ENCODE measurements around the gene EXOC6B.
A peak's percentile ranks its signal among the peaks of the same experiment; 100 is the strongest.

Gene EXOC6B

DNA sequence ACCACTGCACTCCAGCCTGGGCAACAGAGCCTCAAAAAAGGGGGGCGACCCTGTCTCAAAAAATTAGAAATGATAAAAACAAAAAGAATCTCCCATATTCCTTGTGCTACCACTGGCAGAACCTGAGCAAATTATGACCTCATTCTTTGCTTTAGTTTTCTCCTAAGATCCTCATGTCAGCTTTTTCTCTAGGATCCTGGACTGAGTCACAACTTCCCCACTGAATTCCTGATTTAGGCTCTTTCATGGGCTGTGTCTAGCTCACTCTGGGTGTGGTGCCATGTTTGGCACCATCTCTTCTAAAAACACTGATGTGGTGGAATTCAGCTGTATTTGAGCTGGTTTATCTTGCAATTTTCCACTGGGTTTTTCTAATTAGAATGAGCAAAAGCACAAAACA is 37.1 kb downstream of the EXOC6B start:
- DNase-seq, result no peak

DNA sequence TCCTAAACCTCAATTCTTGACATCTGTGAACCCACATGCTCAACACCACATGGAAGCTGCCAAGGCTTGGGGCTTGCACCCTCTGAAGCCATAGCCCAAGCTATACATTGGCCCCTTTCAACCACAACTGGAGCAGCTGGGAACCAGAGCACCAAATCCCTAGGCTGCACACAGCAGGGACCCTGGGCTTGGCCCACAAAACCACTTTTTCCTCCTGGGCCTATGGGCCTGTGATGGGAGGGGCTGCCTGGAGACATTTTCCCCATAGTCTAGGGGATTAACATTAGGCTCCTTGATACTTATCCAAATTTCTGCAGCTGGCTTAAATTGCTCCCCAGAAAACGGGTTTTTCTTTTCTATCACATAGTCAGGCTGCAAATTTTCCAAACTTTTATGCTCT is 40.3 kb downstream of the EXOC6B start:
- no peak for DNase-seq

- DNase-seq, result no peak
Observed at GRCh38 chr2:72782520-72782919, 43.3 kb downstream of the EXOC6B start.

- DNase-seq, result no peak
Observed at GRCh38 chr2:72781480-72781879, 44.4 kb downstream of the EXOC6B start.

GRCh38 chr2:72780477-72780876 is 45.4 kb downstream of the EXOC6B start:
- DNase-seq, result no peak

DNA sequence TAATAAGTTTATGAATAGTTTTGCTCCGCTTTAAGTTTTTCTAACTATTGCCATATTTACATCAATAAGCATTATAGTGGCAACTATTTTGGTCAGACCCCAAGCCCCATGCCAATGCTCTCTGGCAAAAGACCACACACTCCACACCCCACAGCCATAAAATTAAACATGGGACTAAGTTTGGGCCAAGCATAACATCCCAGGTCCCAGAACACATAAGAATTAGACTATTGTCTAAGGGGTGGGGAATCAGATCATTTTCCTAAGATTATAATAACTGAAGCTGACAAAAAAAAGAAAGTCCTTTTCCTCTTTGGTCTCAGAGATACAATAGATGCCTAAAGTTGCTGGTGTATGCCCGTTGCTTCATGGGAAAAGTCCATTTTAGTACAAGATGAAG is 46.3 kb downstream of the EXOC6B start:
- DNase-seq, result no peak

- DNase-seq, result no peak
Observed at GRCh38 chr2:72778410-72778809, 47.4 kb downstream of the EXOC6B start.

- DNase-seq, result peak; percentile 12
Observed at GRCh38 chr2:72770879-72771461, 54.9 kb downstream of the EXOC6B start.

DNA sequence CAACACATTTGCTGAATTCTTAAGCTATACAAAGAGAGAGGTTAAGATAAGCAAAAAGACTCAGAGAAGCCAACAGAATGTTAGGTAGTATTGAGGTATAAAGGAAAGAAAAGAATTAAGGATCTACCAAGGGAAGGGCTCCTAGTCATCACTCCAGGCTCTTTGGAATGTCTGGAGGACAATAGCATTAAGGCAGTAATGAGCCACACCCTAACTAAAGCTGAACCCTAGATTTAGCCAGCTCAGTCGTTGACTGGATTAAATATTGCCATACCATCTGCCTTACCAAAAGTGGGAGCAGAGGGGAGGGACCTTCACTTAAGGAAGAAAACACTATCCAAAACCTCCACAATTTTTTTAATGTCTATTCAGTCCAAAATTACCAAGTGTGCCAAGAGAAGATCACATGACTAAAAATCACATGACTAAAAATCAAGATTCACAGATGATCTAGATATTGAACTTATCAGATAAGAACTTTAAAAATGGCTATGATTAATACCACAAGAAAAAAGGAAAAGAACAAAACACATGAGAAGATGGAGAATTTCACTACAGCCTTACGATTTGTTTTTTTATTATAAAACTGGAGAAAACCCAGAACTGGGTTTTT is 59.7 kb downstream of the EXOC6B start:
- DNase-seq, result no peak

DNA sequence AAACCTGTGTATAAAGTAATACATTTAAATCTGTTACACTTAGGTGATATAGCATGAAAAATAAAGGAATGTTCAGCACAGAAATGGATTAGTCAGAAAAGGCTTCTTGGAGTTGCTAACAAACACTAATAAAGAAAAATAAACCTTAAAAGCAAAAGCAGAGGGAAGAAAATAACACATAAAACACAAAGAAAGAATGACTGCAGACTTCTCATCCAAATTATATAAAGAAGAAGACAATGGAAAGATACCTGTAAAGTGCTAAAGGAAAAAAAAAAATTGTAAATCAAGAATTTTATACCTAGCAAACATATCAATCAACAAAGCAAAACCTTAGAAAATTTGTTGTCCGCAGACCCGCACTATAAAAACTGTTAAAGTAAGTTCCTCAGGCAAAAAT is 63.6 kb downstream of the EXOC6B start:
- DNase-seq, result no peak

DNA sequence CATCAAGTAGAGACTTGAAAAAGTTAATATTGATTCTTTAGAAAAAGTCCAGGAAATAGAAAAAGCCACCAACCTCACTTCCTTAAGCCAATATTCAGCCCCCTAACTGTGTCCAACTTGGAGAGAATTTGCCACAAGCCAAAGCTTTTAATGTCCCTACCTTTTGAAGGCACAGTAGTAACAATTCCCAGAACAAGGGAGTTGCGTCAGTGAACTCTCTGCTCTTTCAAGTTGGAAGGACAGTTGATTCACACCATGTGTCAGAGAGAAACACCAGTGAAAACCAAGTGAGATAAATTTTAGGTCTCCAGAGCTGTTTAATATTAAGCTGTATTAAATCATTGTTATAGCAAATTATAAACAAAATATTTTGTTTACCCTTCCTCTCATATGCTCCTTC is 66.1 kb downstream of the EXOC6B start:
- DNase-seq, result no peak

- DNase-seq, result no peak
Observed at GRCh38 chr2:72757177-72757775, 68.6 kb downstream of the EXOC6B start.

GRCh38 chr2:72755647-72756423 is 70.0 kb downstream of the EXOC6B start:
- no peak for DNase-seq

GRCh38 chr2:72754628-72755320 is 71.1 kb downstream of the EXOC6B start:
- DNase-seq, result no peak

DNA sequence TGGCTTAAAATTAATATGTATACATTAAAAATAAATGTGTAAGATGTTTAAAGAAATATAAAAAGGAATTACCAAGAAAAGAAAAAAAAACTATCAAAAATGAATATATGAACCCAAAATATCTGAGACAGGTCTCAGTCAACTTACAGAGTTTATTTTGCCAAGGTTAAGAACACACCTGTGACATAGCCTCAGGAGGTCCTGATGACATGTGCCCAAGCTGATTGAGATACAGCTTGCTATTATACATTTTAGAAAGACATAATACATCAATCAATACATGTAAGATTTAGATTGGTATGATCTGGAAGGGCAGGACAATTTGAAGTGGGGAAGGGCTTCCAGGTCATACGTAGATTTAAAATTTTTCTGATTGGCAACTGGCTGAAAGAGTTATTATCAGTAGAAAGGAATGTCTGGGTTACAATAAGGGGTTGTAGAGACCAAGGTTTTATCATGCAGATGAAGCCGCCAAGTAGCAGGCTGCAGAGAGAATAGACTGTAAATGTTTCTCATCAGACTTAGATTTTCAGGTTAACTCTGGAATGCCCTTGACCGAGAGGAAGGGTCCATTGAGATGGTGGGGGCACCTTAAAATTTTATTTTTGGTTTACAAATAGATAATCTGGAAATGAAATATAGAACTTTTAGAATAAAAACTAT is 74.7 kb downstream of the EXOC6B start:
- DNase-seq, result no peak

DNA sequence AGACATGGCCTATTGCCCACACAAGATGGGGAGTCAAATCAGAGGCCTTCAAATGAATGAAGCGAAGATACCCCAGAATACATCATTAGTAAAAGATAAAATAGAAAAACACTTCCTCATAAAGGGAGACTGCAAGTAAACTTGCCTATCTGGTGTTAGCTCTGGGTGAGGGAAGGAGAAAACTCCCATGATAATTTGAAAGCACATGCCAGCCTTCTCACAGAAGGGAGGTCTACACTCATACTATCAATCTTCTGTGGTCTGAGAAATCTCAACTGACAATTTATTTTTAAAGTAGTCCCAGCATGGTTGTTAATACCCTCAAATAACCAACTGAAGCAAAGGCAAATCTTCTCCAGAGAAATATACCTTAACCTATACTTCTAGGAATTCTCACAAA is 75.4 kb downstream of the EXOC6B start:
- DNase-seq, result no peak

DNA sequence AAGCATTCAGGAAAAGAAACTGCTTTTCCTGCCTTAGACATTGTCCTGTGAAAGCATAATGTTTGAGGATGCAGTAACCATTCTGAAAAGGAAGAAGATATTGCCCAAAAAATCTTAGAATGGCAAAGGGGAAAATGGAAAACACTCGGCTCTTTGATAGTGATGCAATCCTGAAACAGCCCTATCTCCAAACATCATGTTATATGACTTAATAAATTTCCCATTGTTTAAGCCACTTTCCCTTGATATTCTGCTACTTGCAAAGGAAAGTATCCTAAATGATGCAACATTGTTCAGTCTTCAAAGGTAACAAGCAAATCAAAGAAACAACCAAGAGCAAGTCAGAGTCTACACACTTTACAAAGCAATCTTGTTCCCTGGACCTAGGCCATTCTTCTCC is 78.5 kb downstream of the EXOC6B start:
- DNase-seq, result no peak

DNA sequence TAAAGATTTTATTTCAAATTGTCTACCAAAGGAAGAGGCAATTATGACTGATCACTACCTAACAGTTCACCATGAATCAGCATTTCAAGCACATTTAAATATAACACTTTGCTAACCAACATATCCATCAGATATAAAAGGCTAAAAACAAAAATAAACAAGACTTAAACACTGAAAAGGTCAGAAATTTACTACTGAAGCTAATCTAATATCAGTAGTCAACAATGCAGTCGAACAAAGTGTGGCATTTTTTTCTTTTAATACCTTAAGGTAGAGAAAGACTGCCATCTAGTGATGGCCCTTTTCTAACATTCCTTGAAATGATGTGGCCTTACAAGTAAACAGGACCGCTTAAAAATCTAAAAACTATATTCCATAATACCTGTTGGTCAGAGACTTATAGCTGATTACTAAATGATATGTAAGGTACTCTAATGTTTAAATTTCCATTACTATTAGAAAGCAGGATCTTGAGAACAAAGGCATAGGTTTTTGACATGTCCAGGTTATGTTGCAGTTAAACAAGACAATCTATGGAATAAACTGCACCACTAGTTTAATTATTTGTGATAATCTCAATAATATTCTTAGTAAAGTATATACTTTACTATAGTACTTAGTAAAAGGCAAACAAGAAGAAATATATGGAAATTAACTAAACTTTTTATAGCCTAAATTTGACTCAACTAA is 80.0 kb downstream of the EXOC6B start:
- no peak for DNase-seq

- DNase-seq, result no peak
Observed at GRCh38 chr2:72744049-72744448, 81.8 kb downstream of the EXOC6B start.

DNA sequence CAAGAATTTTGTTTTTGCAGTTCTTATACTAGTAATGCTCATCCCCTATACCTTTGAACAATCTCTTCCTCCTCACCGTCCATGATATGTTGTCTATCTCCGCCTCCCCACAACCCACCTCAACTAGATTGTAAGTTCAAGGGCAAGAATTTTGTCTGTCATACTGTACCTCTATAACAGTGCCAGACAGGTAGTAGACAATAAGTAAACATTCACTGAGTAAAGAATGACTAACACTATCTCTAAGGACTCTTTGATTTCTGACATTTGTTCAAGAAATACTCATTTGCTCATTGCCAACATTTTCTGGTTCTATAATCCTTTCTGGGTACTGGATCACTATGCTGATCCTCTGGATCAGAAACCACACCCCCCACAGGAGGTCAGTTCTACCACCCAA is 82.4 kb downstream of the EXOC6B start:
- DNase-seq, result no peak

- no peak for DNase-seq
Observed at GRCh38 chr2:72738096-72738495, 87.7 kb downstream of the EXOC6B start.

DNA sequence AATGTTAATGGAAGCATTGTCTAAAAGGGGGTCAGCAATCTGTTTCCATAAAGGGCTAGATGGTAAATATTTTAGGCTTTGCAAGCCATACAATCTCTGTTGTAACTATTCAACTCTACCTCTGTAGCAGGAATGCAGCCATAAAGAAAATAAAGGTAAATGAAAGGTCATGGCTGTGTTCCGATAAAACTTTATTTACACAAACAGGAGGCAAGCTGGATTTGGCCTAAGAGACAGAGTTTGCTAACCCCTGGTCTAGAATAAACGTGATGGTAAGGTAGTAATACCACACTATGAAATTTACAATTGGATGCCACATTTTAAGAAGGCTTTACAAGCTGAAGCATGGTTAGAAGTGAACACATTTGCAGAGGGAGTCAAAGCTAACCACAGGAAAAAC is 91.4 kb downstream of the EXOC6B start:
- no peak for DNase-seq
